Colonic mucosa (tissue), 4 donors: ENCODE measurements around the gene AP3B1. TPM values are rescaled to one million over a fixed set of nuclear protein-coding genes. Genes with fewer than 3 reads are reported as not detected.

Experiments
- DNase-seq: peaks from one replicate; pipeline ENCODE4 v3.0.0-alpha.2; 2020
- H3K27ac ChIP-seq: fragments of 200-600 bp; one replicate; pipeline ENCODE4 v1.8.0; 2021
- H3K27me3 ChIP-seq: fragments of 200-600 bp; one replicate; pipeline ENCODE4 v1.8.0; 2021
- H3K36me3 ChIP-seq: fragments of 200-600 bp; one replicate; pipeline ENCODE4 v1.8.0; 2021
- H3K4me1 ChIP-seq: fragments of 200-600 bp; one replicate; pipeline ENCODE4 v1.8.0; 2021; ENCODE audit warnings: mild to moderate bottlenecking
- H3K4me3 ChIP-seq: fragments of 200-600 bp; one replicate; pipeline ENCODE4 v1.8.0; 2021
- H3K9ac ChIP-seq, 2 donors: one replicate each; pipeline ENCODE4 v1.7.0; 2013; ENCODE audit warnings: control low read depth in 2 of 2, low read depth in 2 of 2, low read length in 2 of 2
- H3K9me3 ChIP-seq: fragments of 200-600 bp; one replicate; pipeline ENCODE4 v1.8.0; 2021
- CTCF ChIP-seq: fragments of 200-600 bp; IDR thresholded peaks from one replicate; pipeline ENCODE4 v1.8.0; 2022; ENCODE audit warnings: antibody characterized with exemption, mild to moderate bottlenecking
- intact Hi-C: fragments of 100-400 bp; cut with DNase I; formaldehyde crosslinking; loops from one replicate; pipeline ENCODE4 v1.14.1; 2022
- total RNA-seq, 2 donors: library from RNA; stranded (reverse); fragmentation: NEBNext Ultra II Directional in 1 of 2; extraction: Animal tissue kit (Norgen Biotek cat#: 25700) in 1 of 2; gene quantifications; one replicate each; pipeline ENCODE4 v1.2.1, GENCODE V29; 2021
- donor health status: healthy.
- donor health status: DM: no; HTN: no; CAD: no.
- donor health status: DM: no; HTN: no; CAD: no.

AP3B1 gene
- total RNA-seq, 2 donors from 2014 or later, result 53.3 to 62.6 TPM

GRCh38 chr5:77983482-77984199 is 310.9 kb downstream of the AP3B1 start:
- H3K4me1 ChIP-seq, result no peaks in the 10 kb centered on the region
- intact Hi-C loops, result no loop called here
- no peak overlapping the region for H3K9ac ChIP-seq
- TF ChIP-seq CTCF, result no peak
- DNase-seq, result no peak
- H3K27ac ChIP-seq, result no peak overlapping the region
- H3K36me3 ChIP-seq, result no peaks in the 10 kb centered on the region
- H3K9me3 ChIP-seq, result no peaks in the 10 kb centered on the region
- H3K27me3 ChIP-seq, result no peaks in the 10 kb centered on the region
- H3K4me3 ChIP-seq, result no peak overlapping the region

- no peak for TF ChIP-seq CTCF
- no peaks in the 10 kb centered on the region for H3K4me1 ChIP-seq
- no peak overlapping the region for H3K27ac ChIP-seq
- DNase-seq, result no peak
- H3K27me3 ChIP-seq, result no peaks in the 10 kb centered on the region
- H3K9me3 ChIP-seq, result no peaks in the 10 kb centered on the region
- H3K4me3 ChIP-seq, result no peak overlapping the region
- H3K36me3 ChIP-seq, result no peaks in the 10 kb centered on the region
- H3K9ac ChIP-seq, result no peak overlapping the region
- intact Hi-C loops, result no loop called here
Measured at GRCh38 chr5:77981820-77982219, 312.7 kb downstream of the AP3B1 start.

GRCh38 chr5:77974576-77974975 is 319.9 kb downstream of the AP3B1 start:
- peaks cover 38% of the 10 kb centered on the region for H3K27me3 ChIP-seq
- H3K9ac ChIP-seq, result no peak overlapping the region
- no peaks in the 10 kb centered on the region for H3K9me3 ChIP-seq
- no peak overlapping the region for H3K4me3 ChIP-seq
- H3K27ac ChIP-seq, result no peak overlapping the region
- peaks cover 5% of the 10 kb centered on the region for H3K4me1 ChIP-seq
- no peaks in the 10 kb centered on the region for H3K36me3 ChIP-seq
- intact Hi-C loops, result no loop called here
- no peak for TF ChIP-seq CTCF
- no peak for DNase-seq

GRCh38 chr5:77973253-77973609 is 321.3 kb downstream of the AP3B1 start:
- no peaks in the 10 kb centered on the region for H3K36me3 ChIP-seq
- DNase-seq, result peak; percentile 30
- H3K4me1 ChIP-seq, result peaks cover 5% of the 10 kb centered on the region
- peaks cover 39% of the 10 kb centered on the region for H3K27me3 ChIP-seq
- intact Hi-C loops, result no loop called here
- TF ChIP-seq CTCF, result no peak
- no peak overlapping the region for H3K4me3 ChIP-seq
- H3K9me3 ChIP-seq, result no peaks in the 10 kb centered on the region
- no peak overlapping the region for H3K9ac ChIP-seq
- no peak overlapping the region for H3K27ac ChIP-seq

GRCh38 chr5:77972469-77973252 is 321.8 kb downstream of the AP3B1 start:
- no peaks in the 10 kb centered on the region for H3K36me3 ChIP-seq
- peaks cover 5% of the 10 kb centered on the region for H3K4me1 ChIP-seq
- no peak overlapping the region for H3K27ac ChIP-seq
- no peak overlapping the region for H3K9ac ChIP-seq
- peaks cover 39% of the 10 kb centered on the region for H3K27me3 ChIP-seq
- TF ChIP-seq CTCF, result no peak
- DNase-seq, result no peak
- intact Hi-C loops, result no loop called here
- H3K4me3 ChIP-seq, result peak overlapping the region; percentile 21
- no peaks in the 10 kb centered on the region for H3K9me3 ChIP-seq
